Nephron progenitor cell (in vitro differentiated cells): Measurements from ENCODE around the gene ESRP2.
A peak's percentile ranks its signal among the peaks of the same experiment; 100 is the strongest.

Source experiments
- DNase-seq: peaks from one replicate; pipeline ENCODE4 v3.0.0; 2021
- H3K27ac Mint-ChIP-seq: 2 replicates; pipeline ENCODE4 v1.8.0; 2021; ENCODE audit warnings: mild to moderate bottlenecking, moderate library complexity, mixed read lengths
- H3K27me3 Mint-ChIP-seq: 2 replicates; pipeline ENCODE4 v1.8.0; 2021; ENCODE audit warnings: mild to moderate bottlenecking, low read depth, mixed read lengths; ENCODE audit not compliant: poor library complexity
- H3K36me3 Mint-ChIP-seq: 2 replicates; pipeline ENCODE4 v1.8.0; 2021; ENCODE audit warnings: low read depth, mixed read lengths
- H3K4me1 Mint-ChIP-seq: 2 replicates; pipeline ENCODE4 v1.8.0; 2021; ENCODE audit warnings: mixed read lengths
- H3K4me3 Mint-ChIP-seq: 2 replicates; pipeline ENCODE4 v1.8.0; 2021; ENCODE audit warnings: mild to moderate bottlenecking, moderate library complexity, mixed read lengths
- H3K9me3 Mint-ChIP-seq: 2 replicates; pipeline ENCODE4 v1.8.0; 2021; ENCODE audit warnings: mild to moderate bottlenecking, moderate library complexity, mixed read lengths
- CTCF ChIP-seq: fragments of 200-600 bp; sonication (generic); IDR thresholded peaks from 2 replicates; pipeline ENCODE4 v1.5.0; 2021; ENCODE audit warnings: antibody characterized with exemption

ESRP2 gene

GRCh38 chr16:68281368-68282063, 45.6 kb upstream of the ESRP2 start:
- no peak for TF ChIP-seq CTCF
- Mint-ChIP-seq H3K27me3 (peaks cover 2% of the 10 kb centered on the region), H3K36me3 (peaks cover 24% of the 10 kb centered on the region), H3K9me3 (peaks cover 7% of the 10 kb centered on the region), H3K4me3 (no peak overlapping the region), H3K4me1 (peaks cover 46% of the 10 kb centered on the region), H3K27ac (peak overlapping the region; percentile 40)
- no peak for DNase-seq

- Mint-ChIP-seq H3K4me1 (peaks cover 51% of the 10 kb centered on the region), H3K27ac (no peak overlapping the region), H3K9me3 (peaks cover 7% of the 10 kb centered on the region), H3K27me3 (peaks cover 2% of the 10 kb centered on the region), H3K4me3 (no peak overlapping the region), H3K36me3 (peaks cover 28% of the 10 kb centered on the region)
- TF ChIP-seq CTCF = no peak
- DNase-seq = no peak
These were observed 44.0 kb upstream of the ESRP2 start for GRCh38 chr16:68279726-68280558.

GRCh38 chr16:68276223-68276622, 40.3 kb upstream of the ESRP2 start:
- H3K27ac Mint-ChIP-seq = peak overlapping the region; percentile 66
- DNase-seq = no peak
- TF ChIP-seq CTCF = no peak
- H3K9me3 Mint-ChIP-seq = peaks cover 7% of the 10 kb centered on the region
- peaks cover 33% of the 10 kb centered on the region for H3K36me3 Mint-ChIP-seq
- H3K27me3 Mint-ChIP-seq = no peaks in the 10 kb centered on the region
- H3K4me3 Mint-ChIP-seq = no peak overlapping the region
- H3K4me1 Mint-ChIP-seq = peaks cover 21% of the 10 kb centered on the region

GRCh38 chr16:68275611-68276191, 39.8 kb upstream of the ESRP2 start:
- H3K4me1 Mint-ChIP-seq = peaks cover 17% of the 10 kb centered on the region
- H3K36me3 Mint-ChIP-seq = peaks cover 33% of the 10 kb centered on the region
- TF ChIP-seq CTCF = no peak
- no peak overlapping the region for H3K4me3 Mint-ChIP-seq
- peak overlapping the region; percentile 66 for H3K27ac Mint-ChIP-seq
- peaks cover 7% of the 10 kb centered on the region for H3K9me3 Mint-ChIP-seq
- no peaks in the 10 kb centered on the region for H3K27me3 Mint-ChIP-seq
- DNase-seq = no peak

- no peak overlapping the region for H3K4me3 Mint-ChIP-seq
- H3K36me3 Mint-ChIP-seq = peaks cover 25% of the 10 kb centered on the region
- H3K9me3 Mint-ChIP-seq = peaks cover 3% of the 10 kb centered on the region
- TF ChIP-seq CTCF = no peak
- H3K27ac Mint-ChIP-seq = no peak overlapping the region
- DNase-seq = no peak
- no peaks in the 10 kb centered on the region for H3K27me3 Mint-ChIP-seq
- H3K4me1 Mint-ChIP-seq = peaks cover 18% of the 10 kb centered on the region
These were observed 38.5 kb upstream of the ESRP2 start for GRCh38 chr16:68274441-68274840.
